Mesendoderm (in vitro differentiated cells): ENCODE data around the gene PAPOLB.

Source experiments
- DNase-seq: peaks from one replicate; pipeline ENCODE4 v3.0.0; 2013
- H2AK5ac ChIP-seq: 2 replicates; pipeline ENCODE4 v1.6.1; 2013; ENCODE audit warnings: low read length, inconsistent platforms
- H2BK120ac ChIP-seq: 2 replicates; pipeline ENCODE4 v1.6.1; 2013; ENCODE audit warnings: low read depth, mild to moderate bottlenecking, low read length, moderate library complexity, mixed read lengths
- H2BK15ac ChIP-seq: replicated peaks from 2 replicates; pipeline ENCODE4 v1.6.1; 2013; ENCODE audit warnings: low read depth, mild to moderate bottlenecking, moderate library complexity
- H2BK5ac ChIP-seq: 2 replicates; pipeline ENCODE4 v1.6.1; 2013; ENCODE audit warnings: low read length, inconsistent platforms
- H3K18ac ChIP-seq: 2 replicates; pipeline ENCODE4 v1.6.1; 2013; ENCODE audit warnings: mild to moderate bottlenecking, low read length, mixed read lengths
- H3K23ac ChIP-seq: one replicate; pipeline ENCODE4 v1.6.1; 2013; ENCODE audit warnings: low read length
- H3K27ac ChIP-seq: 2 replicates; pipeline ENCODE4 v1.5.1; 2013; ENCODE audit warnings: low read depth, mild to moderate bottlenecking, inconsistent platforms, low read length, moderate library complexity
- H3K27me3 ChIP-seq: 2 replicates; pipeline ENCODE4 v1.6.1; 2013; ENCODE audit warnings: low read length, control low read depth, mild to moderate bottlenecking, inconsistent platforms; ENCODE audit not compliant: insufficient read depth, poor library complexity
- H3K36me3 ChIP-seq: 2 replicates; pipeline ENCODE4 v1.6.1; 2013; ENCODE audit warnings: low read length, inconsistent platforms; ENCODE audit not compliant: control insufficient read depth, insufficient read depth
- H3K4ac ChIP-seq: one replicate; pipeline ENCODE4 v1.6.1; 2013; ENCODE audit warnings: low read depth, mild to moderate bottlenecking, low read length, moderate library complexity
- H3K4me1 ChIP-seq: 2 replicates; pipeline ENCODE4 v1.6.1; 2013; ENCODE audit warnings: low read depth, low read length, inconsistent platforms; ENCODE audit not compliant: control insufficient read depth
- H3K4me2 ChIP-seq: 2 replicates; pipeline ENCODE4 v1.6.1; 2013; ENCODE audit warnings: low read length
- H3K4me3 ChIP-seq: 2 replicates; pipeline ENCODE4 v1.5.1; 2013; ENCODE audit warnings: mild to moderate bottlenecking, low read length
- H3K56ac ChIP-seq: one replicate; pipeline ENCODE4 v1.6.1; 2013; ENCODE audit warnings: low read length
- H3K79me1 ChIP-seq: 2 replicates; pipeline ENCODE4 v1.6.1; 2013; ENCODE audit warnings: low read length, inconsistent platforms
- H3K79me2 ChIP-seq: 2 replicates; pipeline ENCODE4 v1.6.1; 2013; ENCODE audit warnings: mild to moderate bottlenecking, low read length; ENCODE audit not compliant: control insufficient read depth, insufficient read depth
- H3K9ac ChIP-seq: 2 replicates; pipeline ENCODE4 v1.6.1; 2013; ENCODE audit warnings: low read length, inconsistent platforms
- H4K5ac ChIP-seq: one replicate; pipeline ENCODE4 v1.6.1; 2013; ENCODE audit warnings: low read length
- H4K8ac ChIP-seq: one replicate; pipeline ENCODE4 v1.6.1; 2013; ENCODE audit warnings: low read depth, mild to moderate bottlenecking, control low read depth, low read length, moderate library complexity
- WGBS: extraction: QIAGEN DNeasy Blood & Tissue Kit; methylation state at CpG from one replicate; pipeline ENCODE4 v1.1.7; 2013; ENCODE audit warnings: low lambda C conversion rate, missing lambda C conversion rate; ENCODE audit not compliant: insufficient coverage; ENCODE audit errors: extremely low coverage; 5-methylcytosine and 5-hydroxymethylcytosine counted together

Gene PAPOLB

GRCh38 chr7:4833691-4834600 lies 27.9 kb downstream of the PAPOLB start:
- Histone ChIP-seq H3K4me2 (no peak overlapping the region), H2BK120ac (no peak overlapping the region), H2BK15ac (no peak overlapping the region), H3K36me3 (no peaks in the 10 kb centered on the region), H3K4me1 (no peaks in the 10 kb centered on the region), H2AK5ac (no peak overlapping the region), H3K27me3 (no peaks in the 10 kb centered on the region), H3K4ac (no peak overlapping the region), H2BK5ac (no peak overlapping the region), H3K79me2 (no peaks in the 10 kb centered on the region), H3K27ac (no peak overlapping the region), H3K18ac (no peak overlapping the region), H3K56ac (no peak overlapping the region), H3K9ac (no peak overlapping the region), H3K23ac (no peak overlapping the region), H3K79me1 (peaks cover 2% of the 10 kb centered on the region), H4K5ac (no peak overlapping the region), H4K8ac (no peak overlapping the region), H3K4me3 (no peak overlapping the region)
- WGBS, result no CpG with 5 or more reads among the region's 36 CpGs
- DNase-seq, result no peak

- no peaks in the 10 kb centered on the region for H3K79me2 ChIP-seq
- no peak overlapping the region for H2AK5ac ChIP-seq
- H2BK15ac ChIP-seq, result no peak overlapping the region
- H3K23ac ChIP-seq, result no peak overlapping the region
- H3K79me1 ChIP-seq, result peaks cover 2% of the 10 kb centered on the region
- no peak overlapping the region for H4K5ac ChIP-seq
- no peak overlapping the region for H3K4ac ChIP-seq
- H3K56ac ChIP-seq, result no peak overlapping the region
- no peak overlapping the region for H2BK120ac ChIP-seq
- no CpG with 5 or more reads among the region's 17 CpGs for WGBS
- H3K4me2 ChIP-seq, result no peak overlapping the region
- H2BK5ac ChIP-seq, result no peak overlapping the region
- no peaks in the 10 kb centered on the region for H3K36me3 ChIP-seq
- no peak overlapping the region for H3K9ac ChIP-seq
- no peak overlapping the region for H4K8ac ChIP-seq
- H3K4me1 ChIP-seq, result no peaks in the 10 kb centered on the region
- DNase-seq, result no peak
- H3K4me3 ChIP-seq, result no peak overlapping the region
- no peak overlapping the region for H3K27ac ChIP-seq
- H3K18ac ChIP-seq, result no peak overlapping the region
- H3K27me3 ChIP-seq, result no peaks in the 10 kb centered on the region
Observed at GRCh38 chr7:4833176-4833575, 28.7 kb downstream of the PAPOLB start.

- no peak overlapping the region for H3K23ac ChIP-seq
- no peak for DNase-seq
- H2AK5ac ChIP-seq, result no peak overlapping the region
- no CpG with 5 or more reads among the region's 16 CpGs for WGBS
- H3K79me1 ChIP-seq, result peaks cover 2% of the 10 kb centered on the region
- no peak overlapping the region for H3K4me3 ChIP-seq
- no peak overlapping the region for H3K9ac ChIP-seq
- H3K36me3 ChIP-seq, result no peaks in the 10 kb centered on the region
- H2BK5ac ChIP-seq, result no peak overlapping the region
- H3K18ac ChIP-seq, result no peak overlapping the region
- H2BK120ac ChIP-seq, result no peak overlapping the region
- no peaks in the 10 kb centered on the region for H3K27me3 ChIP-seq
- H3K79me2 ChIP-seq, result no peaks in the 10 kb centered on the region
- no peak overlapping the region for H3K56ac ChIP-seq
- H3K4me2 ChIP-seq, result no peak overlapping the region
- no peak overlapping the region for H3K27ac ChIP-seq
- H4K5ac ChIP-seq, result no peak overlapping the region
- no peak overlapping the region for H3K4ac ChIP-seq
- H4K8ac ChIP-seq, result no peak overlapping the region
- no peak overlapping the region for H2BK15ac ChIP-seq
- H3K4me1 ChIP-seq, result no peaks in the 10 kb centered on the region
Observed at GRCh38 chr7:4832711-4833110, 29.1 kb downstream of the PAPOLB start.

- Histone ChIP-seq H3K9ac (no peak overlapping the region), H3K18ac (no peak overlapping the region), H4K8ac (no peak overlapping the region), H2AK5ac (no peak overlapping the region), H3K27ac (no peak overlapping the region), H2BK5ac (no peak overlapping the region), H3K79me2 (no peaks in the 10 kb centered on the region), H4K5ac (no peak overlapping the region), H3K27me3 (no peaks in the 10 kb centered on the region), H3K36me3 (no peaks in the 10 kb centered on the region), H2BK120ac (no peak overlapping the region), H3K4me1 (no peaks in the 10 kb centered on the region), H3K23ac (no peak overlapping the region), H3K4ac (no peak overlapping the region), H3K4me3 (no peak overlapping the region), H3K79me1 (no peaks in the 10 kb centered on the region), H3K56ac (no peak overlapping the region), H2BK15ac (no peak overlapping the region), H3K4me2 (no peak overlapping the region)
- no peak for DNase-seq
- no CpG with 5 or more reads among the region's 17 CpGs for WGBS
Observed at GRCh38 chr7:4831723-4832495, 29.9 kb downstream of the PAPOLB start.

- no peak overlapping the region for H3K18ac ChIP-seq
- no peaks in the 10 kb centered on the region for H3K27me3 ChIP-seq
- H2BK15ac ChIP-seq, result no peak overlapping the region
- no CpG with 5 or more reads among the region's 14 CpGs for WGBS
- H3K4me2 ChIP-seq, result no peak overlapping the region
- H3K79me2 ChIP-seq, result no peaks in the 10 kb centered on the region
- H3K23ac ChIP-seq, result no peak overlapping the region
- no peaks in the 10 kb centered on the region for H3K36me3 ChIP-seq
- H2BK5ac ChIP-seq, result no peak overlapping the region
- no peak overlapping the region for H2AK5ac ChIP-seq
- no peaks in the 10 kb centered on the region for H3K79me1 ChIP-seq
- no peak overlapping the region for H3K27ac ChIP-seq
- no peak overlapping the region for H4K8ac ChIP-seq
- DNase-seq, result peak; percentile 93
- peak overlapping the region; percentile 6 for H3K56ac ChIP-seq
- H3K4ac ChIP-seq, result no peak overlapping the region
- H3K4me3 ChIP-seq, result no peak overlapping the region
- no peak overlapping the region for H2BK120ac ChIP-seq
- no peak overlapping the region for H3K9ac ChIP-seq
- H3K4me1 ChIP-seq, result no peaks in the 10 kb centered on the region
- no peak overlapping the region for H4K5ac ChIP-seq
Observed at GRCh38 chr7:4830176-4830575, 31.7 kb downstream of the PAPOLB start.
